Measurements from ENCODE around the gene TMEM59. TPM values are rescaled to one million over a fixed set of nuclear protein-coding genes. Genes with fewer than 3 reads are reported as not detected.

TMEM59 gene
- polyA plus RNA-seq, 4 donors: 359 to 376 (median 362) TPM

DNA sequence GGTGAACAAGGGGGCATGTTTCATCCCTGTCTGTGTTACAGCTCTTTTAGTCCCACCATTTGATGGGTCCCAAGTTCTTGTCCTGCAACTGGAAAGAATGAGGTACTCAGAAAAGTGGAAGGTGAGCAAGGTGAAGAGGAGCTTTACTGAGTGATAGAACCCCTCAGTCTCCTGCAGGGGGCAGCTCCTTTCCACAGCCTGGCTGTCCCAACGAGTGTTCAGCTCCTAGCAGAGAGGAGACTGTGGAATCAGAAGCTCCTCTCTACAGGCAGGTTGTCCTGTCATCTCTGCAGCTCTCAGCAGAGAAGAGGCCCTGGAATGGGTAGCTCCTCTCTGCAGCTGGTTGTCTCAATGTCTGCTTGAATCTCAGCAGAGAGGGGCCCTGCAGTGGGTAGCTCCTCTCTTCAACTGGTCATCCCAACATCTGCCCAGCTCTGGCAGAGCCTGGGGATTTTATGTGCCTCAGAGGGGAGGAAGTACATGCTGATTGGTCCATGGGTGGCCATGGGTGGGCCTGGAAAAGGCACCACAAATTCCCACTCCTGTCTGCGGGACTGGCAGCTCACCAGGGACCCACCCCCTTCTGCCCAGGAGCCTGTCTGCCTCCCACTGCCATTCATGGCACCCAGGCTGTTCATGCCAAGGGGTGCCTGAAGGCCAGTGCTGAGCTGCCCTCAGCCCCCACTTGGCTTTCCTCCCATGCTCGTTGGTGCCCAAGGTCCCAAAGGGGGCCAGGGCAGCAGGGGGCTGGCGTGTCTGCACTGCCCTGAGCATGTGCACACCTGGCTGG, 60.7 kb downstream of the TMEM59 start:
- no peak for DNase-seq (ENCODE audit: low read depth in 4 of 4, low spot score in 3 of 4)

DNA sequence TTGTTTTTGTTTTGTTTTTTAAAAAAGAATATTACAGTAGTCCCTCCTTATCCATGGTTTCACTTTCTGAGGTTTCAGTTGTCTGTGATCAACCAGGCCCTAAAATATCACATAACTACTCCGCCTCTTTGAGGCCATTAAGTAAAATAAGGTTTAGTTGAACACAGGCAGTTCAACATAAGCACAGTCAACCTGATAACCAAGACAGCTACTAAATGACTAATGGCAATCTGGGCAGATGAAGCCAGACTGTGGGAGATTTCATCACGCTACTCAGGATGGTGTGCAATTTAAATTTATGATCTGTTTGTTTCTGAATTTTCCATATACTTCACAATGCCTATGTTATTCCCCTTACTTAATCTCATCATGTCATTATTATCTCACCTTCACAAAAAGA, 65.1 kb downstream of the TMEM59 start:
- no peak for DNase-seq (ENCODE audit: low read depth in 4 of 4, low spot score in 3 of 4)

DNA sequence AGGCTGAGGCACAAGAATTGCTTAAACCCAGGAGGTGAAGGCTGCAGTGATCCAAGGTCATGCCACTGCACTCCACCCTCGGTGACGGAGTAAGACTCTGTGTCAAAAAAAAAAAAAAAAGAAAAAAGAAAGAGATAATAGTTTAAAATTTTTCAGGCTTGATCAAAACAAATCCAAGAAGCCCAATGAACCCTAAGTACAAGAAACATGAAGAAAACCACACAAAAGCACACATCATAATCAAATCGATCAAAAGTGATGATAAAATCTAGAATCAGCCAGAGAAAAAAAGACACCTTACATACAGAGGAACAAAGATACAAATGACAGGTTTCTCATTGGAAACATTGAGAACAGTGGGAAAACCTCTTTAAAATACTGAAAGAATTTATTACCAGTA, 66.5 kb downstream of the TMEM59 start:
- no peak for DNase-seq (ENCODE audit: low read depth in 4 of 4, low spot score in 3 of 4)

DNA sequence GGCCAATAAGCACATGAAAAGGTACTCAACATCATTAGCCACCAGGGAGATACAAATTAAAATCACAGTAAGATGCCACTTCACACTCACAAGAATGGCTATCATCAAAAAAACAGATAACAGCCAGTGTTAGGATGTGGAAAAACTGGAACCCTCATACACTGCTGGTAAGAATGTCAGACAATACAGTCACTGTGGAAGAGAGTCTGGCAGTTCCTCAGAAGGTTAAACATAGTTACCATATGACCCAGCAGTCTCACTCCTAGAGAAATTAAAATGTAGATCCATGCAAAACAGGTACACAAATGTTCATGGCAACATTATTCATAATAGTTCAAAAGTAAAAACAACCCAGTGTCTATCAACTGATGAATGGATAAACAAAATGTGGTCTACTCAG, 68.3 kb downstream of the TMEM59 start:
- DNase-seq (ENCODE audit: low read depth in 4 of 4, low spot score in 3 of 4): no peak

DNA sequence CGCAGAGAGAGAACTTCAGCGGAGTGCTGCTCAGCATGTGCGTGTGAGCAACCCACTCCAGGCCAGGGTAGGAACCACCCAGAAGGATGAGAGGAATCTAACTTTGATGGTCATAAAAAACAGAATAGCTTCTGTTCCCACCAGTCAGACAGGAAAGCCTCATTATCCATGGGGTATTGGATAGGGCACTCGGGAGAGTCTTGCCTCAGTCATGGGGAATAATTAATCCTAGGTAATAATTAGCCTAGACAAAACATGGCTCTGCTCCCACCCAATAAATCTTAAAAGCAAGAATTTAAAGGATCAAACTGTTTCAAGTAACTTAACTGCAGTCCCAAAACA, 70.3 kb downstream of the TMEM59 start:
- peak; percentile 29 to 36 (median 34) for DNase-seq (ENCODE audit: low read depth in 4 of 4, low spot score in 3 of 4)

DNA sequence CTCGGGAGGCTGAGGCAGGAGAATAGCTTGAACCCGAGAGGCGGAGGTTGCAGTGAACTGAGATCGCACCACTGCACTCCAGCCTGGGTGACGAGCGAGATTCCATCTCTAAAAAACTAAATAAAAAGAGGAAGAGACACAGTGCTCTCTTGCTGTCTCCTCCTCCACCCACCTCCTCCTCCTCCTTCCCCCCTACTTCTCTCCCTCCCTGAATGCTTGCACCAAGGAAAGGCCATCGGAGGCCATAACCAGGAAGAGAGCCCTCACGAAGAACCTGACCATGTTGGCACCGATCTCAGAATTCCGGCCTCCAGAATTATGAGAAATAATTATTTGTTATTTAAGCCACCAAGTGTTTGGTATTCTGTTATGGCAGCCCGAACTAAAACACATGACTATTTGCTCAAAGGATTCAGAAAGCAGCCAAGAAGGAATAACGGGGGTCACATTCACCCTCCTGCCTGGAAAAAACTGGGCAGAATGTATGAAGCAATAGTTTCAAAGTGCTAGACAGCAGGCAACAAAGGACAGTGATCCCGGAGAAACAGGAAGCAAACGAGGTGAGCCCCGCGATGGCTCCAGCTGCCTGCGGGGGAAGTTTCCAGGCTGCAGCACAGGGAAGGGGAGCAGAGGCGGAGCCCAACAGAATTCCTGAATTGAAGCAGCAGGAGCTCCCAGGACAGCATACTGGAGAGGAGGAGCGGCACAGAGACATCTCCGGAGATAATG, 70.8 kb downstream of the TMEM59 start:
- DNase-seq (ENCODE audit: low read depth in 4 of 4, low spot score in 3 of 4): peak; percentile 13 to 36 (median 22)

DNA sequence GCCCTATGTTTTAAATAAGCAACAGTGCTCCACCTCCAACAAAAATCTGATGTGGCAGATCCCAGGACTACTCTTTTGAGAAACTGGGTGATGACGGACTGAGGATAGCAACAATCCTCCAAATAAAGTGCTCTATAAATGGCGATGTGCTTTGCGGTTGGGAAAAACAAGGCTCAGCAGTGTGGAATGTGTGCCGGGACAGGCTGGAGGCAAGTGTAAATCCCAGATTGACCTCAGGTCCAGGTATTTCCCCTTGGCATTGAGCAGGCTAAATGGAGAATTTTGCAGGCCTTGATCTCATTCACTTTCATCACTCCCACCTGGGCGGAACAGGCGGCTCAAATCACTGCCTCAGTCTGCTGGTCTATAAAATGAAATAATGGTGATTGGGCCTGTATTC, 71.8 kb downstream of the TMEM59 start:
- no peak for DNase-seq (ENCODE audit: low read depth in 4 of 4, low spot score in 3 of 4)

DNA sequence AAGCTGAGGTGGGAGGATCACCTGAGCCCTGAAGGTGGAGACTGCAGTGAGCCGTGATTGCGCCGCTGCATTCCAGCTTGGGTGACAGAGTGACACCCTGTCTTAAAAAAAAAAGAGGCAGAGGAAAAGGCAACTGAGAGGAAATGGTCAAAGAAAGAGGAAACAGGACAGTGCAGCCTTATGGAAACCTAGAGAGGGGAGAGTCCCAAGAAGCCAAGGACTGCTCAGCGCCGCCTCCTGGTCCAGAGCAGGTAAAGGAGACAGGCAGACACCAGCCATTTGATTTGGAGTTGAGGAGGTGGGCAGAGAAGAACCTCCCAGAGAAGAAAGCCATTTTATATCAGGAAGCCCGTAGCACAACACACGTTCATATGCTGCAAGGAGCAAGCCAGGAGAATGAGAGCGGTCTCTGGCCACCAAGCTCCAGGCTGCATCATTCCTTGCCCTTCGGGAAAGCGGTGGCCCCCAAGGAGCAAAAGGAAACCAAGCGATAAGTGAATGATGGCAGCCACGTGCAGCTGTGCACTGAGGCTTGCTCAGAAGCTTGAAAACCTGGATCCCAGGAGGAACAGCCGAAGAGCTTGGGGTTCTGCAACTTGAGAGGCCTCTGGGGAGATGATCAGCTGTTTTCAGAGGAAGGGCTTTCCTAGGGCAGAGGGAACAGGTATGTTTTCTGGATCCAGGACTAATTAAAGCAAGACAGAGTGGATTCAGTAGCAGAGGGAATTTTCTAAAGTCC, 73.1 kb downstream of the TMEM59 start:
- DNase-seq (ENCODE audit: low read depth in 4 of 4, low spot score in 3 of 4): peak in 1 of 4 donors; percentile 12

Other genes starting within 250 kb of the TMEM59 start
- 10 to 100 TPM; 26.7 to 33.0 (median 32.3) TPM for gene NDC1, start 214.9 kb downstream of the TMEM59 start, polyA plus RNA-seq (ENCODE audit: insufficient read length in 4 of 4)
- gene YIPF1, start 163.4 kb downstream of the TMEM59 start, polyA plus RNA-seq (ENCODE audit: insufficient read length in 4 of 4): 10 to 100 TPM; 34.7 to 37.5 (median 36.6) TPM
- gene DIO1, start 159.0 kb downstream of the TMEM59 start, polyA plus RNA-seq (ENCODE audit: insufficient read length in 4 of 4): 10 to 100 TPM in 1 of 4 donors, 1 to 10 TPM in 3; 4.7 to 10.7 (median 7.8) TPM
- gene IFT25, start 107.5 kb downstream of the TMEM59 start, polyA plus RNA-seq (ENCODE audit: insufficient read length in 4 of 4): 10 to 100 TPM; 44.9 to 56.7 (median 49.2) TPM
- 10 to 100 TPM; 43.7 to 48.2 (median 44.4) TPM for gene LRRC42, start 106.9 kb downstream of the TMEM59 start, polyA plus RNA-seq (ENCODE audit: insufficient read length in 4 of 4)
- gene LDLRAD1, start 35.0 kb downstream of the TMEM59 start, polyA plus RNA-seq (ENCODE audit: insufficient read length in 4 of 4): under 1 TPM in 1 of 4 donors, not detected in 3; 0.04 TPM
- gene TCEANC2, start 404 bp upstream of the TMEM59 start, polyA plus RNA-seq (ENCODE audit: insufficient read length in 4 of 4): 10 to 100 TPM in 2 of 4 donors, 1 to 10 TPM in 2; 8.1 to 11.2 (median 10.0) TPM
- under 1 TPM in 1 of 4 donors, not detected in 3; 0.17 TPM for gene CDCP2, start 99.8 kb upstream of the TMEM59 start, polyA plus RNA-seq (ENCODE audit: insufficient read length in 4 of 4)
- gene CYB5RL, start 146.8 kb upstream of the TMEM59 start, polyA plus RNA-seq (ENCODE audit: insufficient read length in 4 of 4): 1 to 10 TPM; 6.6 to 8.9 (median 7.6) TPM
- 10 to 100 TPM; 81.5 to 89.8 (median 83.7) TPM for gene MRPL37, start 147.0 kb upstream of the TMEM59 start, polyA plus RNA-seq (ENCODE audit: insufficient read length in 4 of 4)